Neural cell (in vitro differentiated cells): ENCODE data around the gene AFAP1. TPM values are rescaled to one million over a fixed set of nuclear protein-coding genes. Genes with fewer than 3 reads are reported as not detected.

Experiments
- H2AFZ ChIP-seq: fragments of 200-600, 300-800 bp; sonication (generic), shearing (Covaris generic); 2 replicates; pipeline ENCODE4 v1.6.0; 2014; ENCODE audit warnings: low read depth, mild to moderate bottlenecking, antibody characterized with exemption, low read length, moderate library complexity
- H3F3A ChIP-seq: fragments of 200-600 bp; shearing (Covaris generic); 2 replicates; pipeline ENCODE4 v1.6.1; 2016; ENCODE audit warnings: mild to moderate bottlenecking, moderate library complexity, mixed read lengths, antibody characterized with exemption, low read length; ENCODE audit not compliant: insufficient read depth, poor library complexity, severe bottlenecking
- H3K27ac ChIP-seq: fragments of 200-600, 300-800 bp; sonication (generic), shearing (Covaris generic); 2 replicates; pipeline ENCODE4 v1.5.1; 2014; ENCODE audit warnings: mild to moderate bottlenecking, low read length, moderate library complexity
- H3K27me3 ChIP-seq: fragments of 300-800, 200-600 bp; sonication (generic), shearing (Covaris generic); 2 replicates; pipeline ENCODE4 v1.6.0; 2014; ENCODE audit warnings: mild to moderate bottlenecking, low read depth, low read length, moderate library complexity; ENCODE audit not compliant: insufficient read depth
- H3K36me3 ChIP-seq: fragments of 300-800, 200-600 bp; sonication (generic), shearing (Covaris generic); 2 replicates; pipeline ENCODE4 v1.5.1; 2014; ENCODE audit warnings: mild to moderate bottlenecking, antibody characterized with exemption, low read length, moderate library complexity; ENCODE audit not compliant: insufficient read depth
- H3K4me2 ChIP-seq: fragments of 300-800, 200-600 bp; sonication (generic), shearing (Covaris generic); 2 replicates; pipeline ENCODE4 v1.6.0; 2014; ENCODE audit warnings: mild to moderate bottlenecking, low read length
- H3K4me3 ChIP-seq: fragments of 300-800, 200-600 bp; sonication (generic), shearing (Covaris generic); 2 replicates; pipeline ENCODE4 v1.5.1; 2014; ENCODE audit warnings: mild to moderate bottlenecking, low read length, moderate library complexity
- H3K79me2 ChIP-seq: fragments of 200-600 bp; shearing (Covaris generic); replicated peaks from 2 replicates; pipeline ENCODE4 v1.6.0; 2014; ENCODE audit warnings: mild to moderate bottlenecking, low read length, moderate library complexity; ENCODE audit not compliant: insufficient read depth
- H3K9ac ChIP-seq: fragments of 300-800, 200-600 bp; sonication (generic), shearing (Covaris generic); 2 replicates; pipeline ENCODE4 v1.6.1; 2016; ENCODE audit warnings: mild to moderate bottlenecking, low read length, mixed read lengths
- H3K9me2 ChIP-seq: fragments of 200-600 bp; shearing (Covaris generic); 2 replicates; pipeline ENCODE4 v1.6.1; 2016; ENCODE audit warnings: mild to moderate bottlenecking, low read length, mixed read lengths; ENCODE audit not compliant: insufficient read depth
- H3K9me3 ChIP-seq: fragments of 200-600, 300-800 bp; sonication (generic), shearing (Covaris generic); 2 replicates; pipeline ENCODE4 v1.6.1; 2016; ENCODE audit warnings: mild to moderate bottlenecking, mixed run types, low read length, moderate library complexity, mixed read lengths
- H4K20me1 ChIP-seq: fragments of 200-600 bp; shearing (Covaris generic); 2 replicates; pipeline ENCODE4 v1.6.1; 2016; ENCODE audit warnings: mild to moderate bottlenecking, mixed run types; ENCODE audit not compliant: insufficient read depth
- EP300 ChIP-seq: fragments of 450-650 bp; conservative IDR thresholded peaks from 2 replicates; pipeline ENCODE4 v1.6.1; 2014; ENCODE audit warnings: antibody characterized with exemption, mild to moderate bottlenecking, moderate library complexity; ENCODE audit not compliant: poor library complexity, severe bottlenecking
- EZH2 ChIP-seq: fragments of 200-600, 300-800 bp; shearing (Covaris generic), sonication (generic); IDR thresholded peaks from 2 replicates; pipeline ENCODE4 v1.6.1; 2014; ENCODE audit warnings: antibody characterized with exemption, low read length, borderline replicate concordance, mild to moderate bottlenecking; ENCODE audit not compliant: insufficient read depth, poor library complexity, severe bottlenecking
- MXI1 ChIP-seq: fragments of 450-650 bp; conservative IDR thresholded peaks from 2 replicates; pipeline ENCODE4 v1.6.1; 2014; ENCODE audit warnings: antibody characterized with exemption, mild to moderate bottlenecking; ENCODE audit not compliant: poor library complexity, severe bottlenecking
- POLR2AphosphoS5 ChIP-seq: IDR thresholded peaks from 2 replicates; pipeline ENCODE4 v1.6.1; 2012
- RAD21 ChIP-seq: fragments of 450-650 bp; conservative IDR thresholded peaks from 2 replicates; pipeline ENCODE4 v1.6.1; 2014; ENCODE audit warnings: antibody characterized with exemption, mild to moderate bottlenecking, moderate library complexity
- SMC3 ChIP-seq: fragments of 450-650 bp; conservative IDR thresholded peaks from 2 replicates; pipeline ENCODE4 v1.6.1; 2014; ENCODE audit warnings: antibody characterized with exemption, mild to moderate bottlenecking, moderate library complexity; ENCODE audit not compliant: poor library complexity
- TAF1 ChIP-seq: IDR thresholded peaks from 2 replicates; pipeline ENCODE4 v1.6.1; 2012; ENCODE audit warnings: low read depth
- polyA plus RNA-seq: library from polyadenylated mRNA; depleted of rRNA; stranded (reverse); fragments of >200 nt; gene quantifications from 2 replicates; pipeline ENCODE4 v1.2.3, GENCODE V29; 2014
- TF ChIP-seq, protein P1 (sequence below): IDR thresholded peaks from 2 replicates; pipeline ENCODE4 v1.6.1; 2012; ENCODE audit warnings: borderline replicate concordance
- TF ChIP-seq, protein P2 (sequence below): fragments of 450-650 bp; IDR thresholded peaks from 2 replicates; pipeline ENCODE4 v1.5.1; 2014; ENCODE audit warnings: antibody characterized with exemption, mild to moderate bottlenecking, moderate library complexity; ENCODE audit not compliant: poor library complexity, severe bottlenecking

AFAP1 gene
- polyA plus RNA-seq, 1 donor from 2014 or later = 38.9 TPM

DNA sequence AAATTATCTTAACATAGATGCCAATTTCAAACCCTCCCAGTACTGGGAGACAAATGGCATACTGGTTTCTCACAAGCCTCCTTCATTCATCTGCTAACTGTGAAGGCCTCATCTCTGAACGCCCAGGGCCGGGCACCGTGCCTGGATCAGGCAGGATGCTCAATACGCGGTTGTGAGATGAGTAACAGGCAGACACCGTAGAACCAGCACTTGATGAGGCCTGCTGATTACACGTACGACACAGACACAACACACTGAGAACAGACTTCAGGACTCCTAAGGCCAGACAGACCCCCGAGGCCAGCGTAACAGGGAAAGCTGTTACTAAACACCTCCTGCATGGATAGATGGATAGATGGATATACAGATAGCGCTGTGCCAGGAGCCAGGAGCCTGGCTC is 154.6 kb downstream of the AFAP1 start:
- Histone ChIP-seq H3K9ac (no peak overlapping the region), H4K20me1 (no peaks in the 10 kb centered on the region), H3K9me3 (no peaks in the 10 kb centered on the region), H3K36me3 (peaks cover 10% of the 10 kb centered on the region), H2AFZ (no peak overlapping the region), H3F3A (no peaks in the 10 kb centered on the region), H3K4me2 (no peak overlapping the region), H3K27ac (no peak overlapping the region), H3K27me3 (no peaks in the 10 kb centered on the region), H3K4me3 (no peak overlapping the region), H3K79me2 (no peaks in the 10 kb centered on the region), H3K9me2 (no peaks in the 10 kb centered on the region)
- TF ChIP-seq TAF1 = no peak
- TF ChIP-seq RAD21 = no peak
- TF ChIP-seq MXI1 = no peak
- TF ChIP-seq, protein P1, sequence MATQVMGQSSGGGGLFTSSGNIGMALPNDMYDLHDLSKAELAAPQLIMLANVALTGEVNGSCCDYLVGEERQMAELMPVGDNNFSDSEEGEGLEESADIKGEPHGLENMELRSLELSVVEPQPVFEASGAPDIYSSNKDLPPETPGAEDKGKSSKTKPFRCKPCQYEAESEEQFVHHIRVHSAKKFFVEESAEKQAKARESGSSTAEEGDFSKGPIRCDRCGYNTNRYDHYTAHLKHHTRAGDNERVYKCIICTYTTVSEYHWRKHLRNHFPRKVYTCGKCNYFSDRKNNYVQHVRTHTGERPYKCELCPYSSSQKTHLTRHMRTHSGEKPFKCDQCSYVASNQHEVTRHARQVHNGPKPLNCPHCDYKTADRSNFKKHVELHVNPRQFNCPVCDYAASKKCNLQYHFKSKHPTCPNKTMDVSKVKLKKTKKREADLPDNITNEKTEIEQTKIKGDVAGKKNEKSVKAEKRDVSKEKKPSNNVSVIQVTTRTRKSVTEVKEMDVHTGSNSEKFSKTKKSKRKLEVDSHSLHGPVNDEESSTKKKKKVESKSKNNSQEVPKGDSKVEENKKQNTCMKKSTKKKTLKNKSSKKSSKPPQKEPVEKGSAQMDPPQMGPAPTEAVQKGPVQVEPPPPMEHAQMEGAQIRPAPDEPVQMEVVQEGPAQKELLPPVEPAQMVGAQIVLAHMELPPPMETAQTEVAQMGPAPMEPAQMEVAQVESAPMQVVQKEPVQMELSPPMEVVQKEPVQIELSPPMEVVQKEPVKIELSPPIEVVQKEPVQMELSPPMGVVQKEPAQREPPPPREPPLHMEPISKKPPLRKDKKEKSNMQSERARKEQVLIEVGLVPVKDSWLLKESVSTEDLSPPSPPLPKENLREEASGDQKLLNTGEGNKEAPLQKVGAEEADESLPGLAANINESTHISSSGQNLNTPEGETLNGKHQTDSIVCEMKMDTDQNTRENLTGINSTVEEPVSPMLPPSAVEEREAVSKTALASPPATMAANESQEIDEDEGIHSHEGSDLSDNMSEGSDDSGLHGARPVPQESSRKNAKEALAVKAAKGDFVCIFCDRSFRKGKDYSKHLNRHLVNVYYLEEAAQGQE = no peak
- TF ChIP-seq SMC3 = no peak
- TF ChIP-seq POLR2AphosphoS5 = no peak
- no peak for TF ChIP-seq EP300
- TF ChIP-seq, protein P2, sequence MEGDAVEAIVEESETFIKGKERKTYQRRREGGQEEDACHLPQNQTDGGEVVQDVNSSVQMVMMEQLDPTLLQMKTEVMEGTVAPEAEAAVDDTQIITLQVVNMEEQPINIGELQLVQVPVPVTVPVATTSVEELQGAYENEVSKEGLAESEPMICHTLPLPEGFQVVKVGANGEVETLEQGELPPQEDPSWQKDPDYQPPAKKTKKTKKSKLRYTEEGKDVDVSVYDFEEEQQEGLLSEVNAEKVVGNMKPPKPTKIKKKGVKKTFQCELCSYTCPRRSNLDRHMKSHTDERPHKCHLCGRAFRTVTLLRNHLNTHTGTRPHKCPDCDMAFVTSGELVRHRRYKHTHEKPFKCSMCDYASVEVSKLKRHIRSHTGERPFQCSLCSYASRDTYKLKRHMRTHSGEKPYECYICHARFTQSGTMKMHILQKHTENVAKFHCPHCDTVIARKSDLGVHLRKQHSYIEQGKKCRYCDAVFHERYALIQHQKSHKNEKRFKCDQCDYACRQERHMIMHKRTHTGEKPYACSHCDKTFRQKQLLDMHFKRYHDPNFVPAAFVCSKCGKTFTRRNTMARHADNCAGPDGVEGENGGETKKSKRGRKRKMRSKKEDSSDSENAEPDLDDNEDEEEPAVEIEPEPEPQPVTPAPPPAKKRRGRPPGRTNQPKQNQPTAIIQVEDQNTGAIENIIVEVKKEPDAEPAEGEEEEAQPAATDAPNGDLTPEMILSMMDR = no peak
- TF ChIP-seq EZH2 = no peak

DNA sequence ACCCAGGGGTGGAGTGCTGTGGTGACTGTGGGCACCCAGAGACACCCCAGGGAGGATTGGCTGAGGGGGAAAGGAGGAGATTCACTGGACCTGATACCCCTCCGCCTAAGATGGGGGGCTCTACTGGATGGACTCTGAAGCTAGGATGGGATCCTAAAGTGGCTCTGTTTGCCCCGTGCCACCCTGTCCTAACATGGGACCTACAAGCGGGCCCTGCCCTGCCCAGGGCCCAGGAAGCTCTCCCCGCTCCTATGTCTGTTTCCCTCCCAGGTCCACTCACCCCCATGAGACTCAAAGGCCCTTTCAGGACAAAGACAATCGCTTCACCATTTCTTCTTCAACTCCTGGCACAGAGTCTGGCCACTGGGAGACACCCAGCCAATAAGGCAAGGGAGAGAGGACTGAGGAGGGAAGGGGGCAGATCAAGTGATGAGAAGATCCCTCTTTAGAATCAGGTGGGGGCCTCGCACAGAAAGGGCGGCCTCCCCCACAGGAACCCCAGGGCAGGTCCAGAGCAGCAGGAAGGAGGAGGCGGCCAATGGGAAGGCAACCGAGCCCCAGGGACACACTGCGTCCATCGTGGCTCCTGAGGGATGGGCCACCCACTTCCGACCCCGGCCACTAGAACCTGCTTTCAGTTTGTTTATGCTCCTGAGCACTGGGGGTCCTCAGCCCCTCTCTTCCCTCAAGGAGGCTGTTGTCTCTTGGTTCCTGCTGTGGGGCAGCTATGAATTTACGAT is 155.4 kb downstream of the AFAP1 start:
- no peak overlapping the region for H3K27ac ChIP-seq
- no peak overlapping the region for H3K4me2 ChIP-seq
- no peaks in the 10 kb centered on the region for H3K9me3 ChIP-seq
- H3K79me2 ChIP-seq = no peaks in the 10 kb centered on the region
- no peak overlapping the region for H3K9ac ChIP-seq
- H3K4me3 ChIP-seq = no peak overlapping the region
- no peaks in the 10 kb centered on the region for H4K20me1 ChIP-seq
- H3K36me3 ChIP-seq = peaks cover 10% of the 10 kb centered on the region
- no peak overlapping the region for H2AFZ ChIP-seq
- no peaks in the 10 kb centered on the region for H3F3A ChIP-seq
- no peaks in the 10 kb centered on the region for H3K27me3 ChIP-seq
- no peaks in the 10 kb centered on the region for H3K9me2 ChIP-seq
- TF ChIP-seq RAD21 = no peak
- TF ChIP-seq, protein P2 = no peak
- TF ChIP-seq EP300 = no peak
- no peak for TF ChIP-seq MXI1
- no peak for TF ChIP-seq POLR2AphosphoS5
- TF ChIP-seq TAF1 = no peak
- TF ChIP-seq, protein P1 = no peak
- TF ChIP-seq SMC3 = no peak
- no peak for TF ChIP-seq EZH2
